ENCODE data around the gene PARP12.

PARP12 gene

GRCh38 chr7:140051820-140052219 is 10.9 kb downstream of the PARP12 start:
- no peak overlapping the region for H2AFZ ChIP-seq (ENCODE audit: insufficient read depth, low read length, poor library complexity)
- H3K27me3 ChIP-seq (ENCODE audit: insufficient read depth, low read length) = no peaks in the 10 kb centered on the region
- no peak overlapping the region for H2BK120ac ChIP-seq (ENCODE audit: insufficient read depth, low read length, poor library complexity)
- no peak overlapping the region for H3K14ac ChIP-seq (ENCODE audit: low read length)
- no peak overlapping the region for H3K9ac ChIP-seq (ENCODE audit: low read length)
- H3K4ac ChIP-seq (ENCODE audit: low read depth, low read length) = no peak overlapping the region
- no peak overlapping the region for H2BK5ac ChIP-seq (ENCODE audit: low read depth, low read length, poor library complexity)
- H2BK12ac ChIP-seq (ENCODE audit: low read length) = no peak overlapping the region
- H3K79me2 ChIP-seq (ENCODE audit: control insufficient read depth, insufficient read depth, low read length, poor library complexity) = no peaks in the 10 kb centered on the region
- H3K4me1 ChIP-seq (ENCODE audit: control insufficient read depth in 1 of 2, insufficient read depth in 2 of 2, low read length in 2 of 2) = no peaks in the 10 kb centered on the region
- H2AK5ac ChIP-seq (ENCODE audit: low read length) = no peak overlapping the region
- no peak overlapping the region for H3K4me2 ChIP-seq (ENCODE audit: low read length)
- no peak for DNase-seq
- no peak overlapping the region for H4K8ac ChIP-seq (ENCODE audit: low read depth, low read length)
- no peak overlapping the region for H4K12ac ChIP-seq (ENCODE audit: low read depth, low read length)
- no peaks in the 10 kb centered on the region for H3K79me1 ChIP-seq (ENCODE audit: low read length)
- no peak overlapping the region for H3K27ac ChIP-seq (ENCODE audit: low read depth, low read length)
- no peak overlapping the region for H4K91ac ChIP-seq (ENCODE audit: low read depth, low read length)
- no peaks in the 10 kb centered on the region for H3K9me3 ChIP-seq (ENCODE audit: insufficient read depth, low read depth, low read length)
- H3K23ac ChIP-seq (ENCODE audit: low read length) = no peak overlapping the region
- no peak overlapping the region for H3K18ac ChIP-seq (ENCODE audit: low read length)
- no peak overlapping the region for H3K4me3 ChIP-seq (ENCODE audit: low read depth, low read length)
- no peaks in the 10 kb centered on the region for H3K36me3 ChIP-seq (ENCODE audit: control insufficient read depth in 1 of 2, insufficient read depth in 2 of 2, low read length in 2 of 2)

- Histone ChIP-seq H3K9me3 (ENCODE audit: insufficient read depth, low read depth, low read length) (no peaks in the 10 kb centered on the region), H4K12ac (ENCODE audit: low read depth, low read length) (no peak overlapping the region), H3K9ac (ENCODE audit: low read length) (no peak overlapping the region), H3K14ac (ENCODE audit: low read length) (no peak overlapping the region), H3K79me1 (ENCODE audit: low read length) (no peaks in the 10 kb centered on the region), H3K4me1 (ENCODE audit: control insufficient read depth in 1 of 2, insufficient read depth in 2 of 2, low read length in 2 of 2) (no peaks in the 10 kb centered on the region), H3K36me3 (ENCODE audit: control insufficient read depth in 1 of 2, insufficient read depth in 2 of 2, low read length in 2 of 2) (no peaks in the 10 kb centered on the region), H3K4me3 (ENCODE audit: low read depth, low read length) (no peak overlapping the region), H2BK12ac (ENCODE audit: low read length) (no peak overlapping the region), H3K4ac (ENCODE audit: low read depth, low read length) (no peak overlapping the region), H2BK5ac (ENCODE audit: low read depth, low read length, poor library complexity) (no peak overlapping the region), H3K79me2 (ENCODE audit: control insufficient read depth, insufficient read depth, low read length, poor library complexity) (no peaks in the 10 kb centered on the region), H3K4me2 (ENCODE audit: low read length) (no peak overlapping the region), H2BK120ac (ENCODE audit: insufficient read depth, low read length, poor library complexity) (no peak overlapping the region), H2AK5ac (ENCODE audit: low read length) (no peak overlapping the region), H3K18ac (ENCODE audit: low read length) (no peak overlapping the region), H4K91ac (ENCODE audit: low read depth, low read length) (no peak overlapping the region), H3K27ac (ENCODE audit: low read depth, low read length) (no peak overlapping the region), H3K23ac (ENCODE audit: low read length) (no peak overlapping the region), H3K27me3 (ENCODE audit: insufficient read depth, low read length) (no peaks in the 10 kb centered on the region), H2AFZ (ENCODE audit: insufficient read depth, low read length, poor library complexity) (no peak overlapping the region), H4K8ac (ENCODE audit: low read depth, low read length) (no peak overlapping the region)
- WGBS (ENCODE audit: extremely low coverage, insufficient coverage, insufficient read length) = no CpG with 5 or more reads among the region's 3 CpGs
- no peak for DNase-seq
Observed at GRCh38 chr7:140050100-140050499, 12.7 kb downstream of the PARP12 start.

- Histone ChIP-seq H3K18ac (ENCODE audit: low read length) (no peak overlapping the region), H3K9me3 (ENCODE audit: insufficient read depth, low read depth, low read length) (no peaks in the 10 kb centered on the region), H3K4me3 (ENCODE audit: low read depth, low read length) (no peak overlapping the region), H4K8ac (ENCODE audit: low read depth, low read length) (no peak overlapping the region), H3K9ac (ENCODE audit: low read length) (no peak overlapping the region), H2AFZ (ENCODE audit: insufficient read depth, low read length, poor library complexity) (no peak overlapping the region), H2BK5ac (ENCODE audit: low read depth, low read length, poor library complexity) (no peak overlapping the region), H2BK12ac (ENCODE audit: low read length) (no peak overlapping the region), H2BK120ac (ENCODE audit: insufficient read depth, low read length, poor library complexity) (no peak overlapping the region), H3K79me2 (ENCODE audit: control insufficient read depth, insufficient read depth, low read length, poor library complexity) (no peaks in the 10 kb centered on the region), H4K91ac (ENCODE audit: low read depth, low read length) (no peak overlapping the region), H2AK5ac (ENCODE audit: low read length) (no peak overlapping the region), H3K27me3 (ENCODE audit: insufficient read depth, low read length) (no peaks in the 10 kb centered on the region), H3K14ac (ENCODE audit: low read length) (no peak overlapping the region), H4K12ac (ENCODE audit: low read depth, low read length) (no peak overlapping the region), H3K4me1 (ENCODE audit: control insufficient read depth in 1 of 2, insufficient read depth in 2 of 2, low read length in 2 of 2) (no peaks in the 10 kb centered on the region), H3K27ac (ENCODE audit: low read depth, low read length) (no peak overlapping the region), H3K4ac (ENCODE audit: low read depth, low read length) (no peak overlapping the region), H3K4me2 (ENCODE audit: low read length) (no peak overlapping the region), H3K23ac (ENCODE audit: low read length) (no peak overlapping the region), H3K36me3 (ENCODE audit: control insufficient read depth in 1 of 2, insufficient read depth in 2 of 2, low read length in 2 of 2) (no peaks in the 10 kb centered on the region), H3K79me1 (ENCODE audit: low read length) (no peaks in the 10 kb centered on the region)
- no peak for DNase-seq
- WGBS (ENCODE audit: extremely low coverage, insufficient coverage, insufficient read length) = no CpG with 5 or more reads among the region's 5 CpGs
Observed at GRCh38 chr7:140049339-140050024, 13.3 kb downstream of the PARP12 start.

- no peaks in the 10 kb centered on the region for H3K27me3 ChIP-seq (ENCODE audit: insufficient read depth, low read length)
- H3K23ac ChIP-seq (ENCODE audit: low read length) = no peak overlapping the region
- H3K18ac ChIP-seq (ENCODE audit: low read length) = no peak overlapping the region
- no peak overlapping the region for H4K91ac ChIP-seq (ENCODE audit: low read depth, low read length)
- no peak overlapping the region for H3K9ac ChIP-seq (ENCODE audit: low read length)
- no peaks in the 10 kb centered on the region for H3K36me3 ChIP-seq (ENCODE audit: control insufficient read depth in 1 of 2, insufficient read depth in 2 of 2, low read length in 2 of 2)
- no peak overlapping the region for H2AK5ac ChIP-seq (ENCODE audit: low read length)
- no peak overlapping the region for H4K8ac ChIP-seq (ENCODE audit: low read depth, low read length)
- no peak overlapping the region for H3K4me2 ChIP-seq (ENCODE audit: low read length)
- no peak overlapping the region for H4K12ac ChIP-seq (ENCODE audit: low read depth, low read length)
- H3K4me3 ChIP-seq (ENCODE audit: low read depth, low read length) = no peak overlapping the region
- no peak overlapping the region for H2BK5ac ChIP-seq (ENCODE audit: low read depth, low read length, poor library complexity)
- WGBS (ENCODE audit: extremely low coverage, insufficient coverage, insufficient read length) = no CpG with 5 or more reads among the region's 1 CpG
- H3K14ac ChIP-seq (ENCODE audit: low read length) = no peak overlapping the region
- no peak overlapping the region for H2AFZ ChIP-seq (ENCODE audit: insufficient read depth, low read length, poor library complexity)
- no peak for DNase-seq
- H3K4me1 ChIP-seq (ENCODE audit: control insufficient read depth in 1 of 2, insufficient read depth in 2 of 2, low read length in 2 of 2) = no peaks in the 10 kb centered on the region
- no peak overlapping the region for H3K27ac ChIP-seq (ENCODE audit: low read depth, low read length)
- H3K4ac ChIP-seq (ENCODE audit: low read depth, low read length) = no peak overlapping the region
- no peak overlapping the region for H2BK120ac ChIP-seq (ENCODE audit: insufficient read depth, low read length, poor library complexity)
- H3K9me3 ChIP-seq (ENCODE audit: insufficient read depth, low read depth, low read length) = no peaks in the 10 kb centered on the region
- no peaks in the 10 kb centered on the region for H3K79me2 ChIP-seq (ENCODE audit: control insufficient read depth, insufficient read depth, low read length, poor library complexity)
- no peak overlapping the region for H2BK12ac ChIP-seq (ENCODE audit: low read length)
- no peaks in the 10 kb centered on the region for H3K79me1 ChIP-seq (ENCODE audit: low read length)
Observed at GRCh38 chr7:140048989-140049338, 13.8 kb downstream of the PARP12 start.

Data from trophoblast cell (in vitro differentiated cells and primary cell).